NCI-H2196 (cell line): ENCODE data around the gene ANKFN1.

Source experiments
- DNase-seq: peaks from one replicate; lab custom pipeline; 2025; ENCODE audit not compliant: unreplicated experiment; lab: John Stamatoyannopoulos, UW

The ANKFN1 gene

DNA sequence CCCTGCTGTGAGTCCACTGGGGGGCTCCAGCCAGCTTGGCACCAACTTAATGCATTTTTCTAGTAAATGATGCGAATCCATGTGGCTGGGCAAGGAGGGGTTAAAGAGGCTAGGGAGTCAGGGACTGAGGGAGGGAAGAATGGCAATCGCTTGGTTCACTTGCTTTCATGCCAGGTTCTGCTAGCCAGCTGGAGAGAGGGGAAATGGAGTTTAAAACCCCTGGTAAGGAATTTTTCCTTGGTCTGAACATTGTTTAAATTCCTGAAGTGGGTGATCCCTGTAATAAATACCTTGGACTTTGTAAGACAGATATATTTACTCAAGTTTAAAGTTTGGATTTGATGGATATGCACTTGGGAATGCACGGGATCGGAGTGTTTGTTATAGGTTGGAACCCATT lies 22.8 kb downstream of the ANKFN1 start:
- DNase-seq = no peak

DNA sequence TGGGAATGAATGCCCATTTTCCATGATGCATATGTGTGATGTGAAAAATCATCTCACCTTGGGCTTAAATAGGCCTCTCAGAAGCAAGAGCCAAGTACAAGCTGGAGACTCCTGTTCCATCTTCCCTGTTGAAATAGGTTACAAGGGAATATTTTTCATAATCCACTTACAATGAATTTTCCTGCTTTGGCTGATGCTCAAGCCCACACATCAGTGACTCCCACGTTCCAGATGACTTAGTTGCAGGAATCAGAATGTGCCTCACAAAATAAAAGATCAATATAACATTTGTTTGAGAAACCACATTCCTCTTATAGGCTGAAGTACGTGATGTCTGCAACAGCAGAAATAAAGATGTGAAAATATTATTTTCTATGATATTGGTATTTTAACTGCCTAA lies 24.1 kb downstream of the ANKFN1 start:
- DNase-seq = no peak

DNA sequence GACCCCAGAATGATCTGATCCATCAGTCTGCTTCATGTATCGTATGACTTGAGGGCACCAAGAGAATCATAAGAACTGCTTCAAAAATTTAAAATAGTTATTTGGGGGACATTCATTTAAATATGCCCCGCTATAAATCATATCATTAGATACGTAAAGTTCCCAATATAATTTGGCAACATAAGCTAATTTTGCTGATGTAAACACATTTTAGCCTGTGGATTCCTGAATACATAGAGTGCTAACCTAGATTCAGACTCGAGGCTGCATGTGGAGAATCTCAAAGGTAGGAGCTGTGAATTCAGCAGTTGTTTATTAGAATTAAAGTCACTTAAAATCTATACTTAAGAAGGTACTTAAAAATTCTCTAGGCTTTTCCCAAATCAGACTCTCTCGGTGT lies 24.9 kb downstream of the ANKFN1 start:
- no peak for DNase-seq

DNA sequence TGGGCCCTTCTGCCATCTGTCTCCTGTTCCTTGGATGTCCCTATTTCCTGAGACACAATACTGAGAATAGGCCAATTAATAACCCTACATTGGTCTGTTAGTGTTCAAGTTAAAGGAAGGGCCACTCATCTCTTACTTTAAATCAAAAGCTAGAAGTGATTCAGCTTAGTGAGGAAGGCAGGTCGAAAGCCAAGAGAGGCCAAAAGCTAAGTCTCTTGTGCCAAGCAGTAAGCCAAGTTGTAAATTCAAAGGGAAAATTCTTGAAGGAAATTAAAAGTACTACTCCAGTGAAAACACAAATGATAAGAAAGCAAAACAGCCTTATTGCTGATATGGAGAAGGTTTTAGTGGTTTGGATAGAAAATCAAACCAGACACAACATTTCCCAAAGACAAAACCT lies 28.8 kb downstream of the ANKFN1 start:
- DNase-seq = no peak

DNA sequence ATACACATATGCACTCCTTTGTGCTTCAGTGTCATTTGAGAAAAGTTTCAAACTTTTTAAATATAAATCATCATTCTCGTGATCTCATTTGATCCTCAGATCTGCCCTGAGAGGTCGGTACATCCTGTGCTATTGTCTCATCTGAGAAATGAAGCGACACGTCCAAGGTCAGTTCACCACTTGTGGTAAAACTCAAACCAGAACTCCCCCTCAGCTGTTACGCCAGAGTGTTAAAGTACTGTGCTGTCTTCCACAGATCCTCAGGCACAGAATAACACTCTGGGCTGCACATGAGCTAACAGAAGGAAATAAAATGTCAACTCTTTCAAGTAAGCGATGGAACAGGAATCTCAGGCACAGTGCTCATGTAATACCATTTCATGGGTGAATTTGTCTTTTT lies 31.4 kb downstream of the ANKFN1 start:
- no peak for DNase-seq

DNA sequence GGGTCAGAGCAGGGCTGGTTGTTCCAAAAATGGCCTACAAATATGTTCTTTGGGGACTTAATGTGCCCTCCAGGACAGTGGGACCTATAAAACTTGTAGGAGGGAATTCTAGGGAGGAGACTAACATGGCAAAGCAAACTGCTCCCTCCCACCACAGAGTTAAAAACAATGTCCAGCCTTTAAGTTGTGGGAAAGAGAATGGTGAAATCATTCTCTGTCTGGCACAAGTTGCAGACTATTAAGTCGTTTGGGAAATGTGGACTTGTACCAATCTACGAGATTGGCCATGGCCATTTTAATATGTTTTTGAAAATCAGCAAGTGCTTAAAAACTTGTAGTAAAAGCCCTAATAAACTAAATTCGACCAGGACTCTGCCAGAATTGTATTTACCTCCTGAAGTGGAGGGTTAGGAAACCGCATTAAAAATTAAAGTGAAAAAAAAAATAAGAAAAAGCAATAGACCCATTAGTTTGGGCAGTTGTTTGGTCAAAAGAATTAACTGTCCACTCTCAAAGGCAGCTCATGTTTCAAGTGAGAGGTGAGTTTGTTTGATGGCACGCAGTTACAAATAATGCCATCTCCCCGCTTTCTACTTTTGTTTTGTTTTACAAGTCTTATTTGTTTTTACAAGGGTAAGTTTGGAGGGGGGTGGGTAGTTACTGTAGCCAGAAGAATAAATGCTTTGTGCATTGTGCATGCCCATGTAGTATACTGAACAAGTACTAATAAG lies 32.4 kb downstream of the ANKFN1 start:
- DNase-seq = no peak

DNA sequence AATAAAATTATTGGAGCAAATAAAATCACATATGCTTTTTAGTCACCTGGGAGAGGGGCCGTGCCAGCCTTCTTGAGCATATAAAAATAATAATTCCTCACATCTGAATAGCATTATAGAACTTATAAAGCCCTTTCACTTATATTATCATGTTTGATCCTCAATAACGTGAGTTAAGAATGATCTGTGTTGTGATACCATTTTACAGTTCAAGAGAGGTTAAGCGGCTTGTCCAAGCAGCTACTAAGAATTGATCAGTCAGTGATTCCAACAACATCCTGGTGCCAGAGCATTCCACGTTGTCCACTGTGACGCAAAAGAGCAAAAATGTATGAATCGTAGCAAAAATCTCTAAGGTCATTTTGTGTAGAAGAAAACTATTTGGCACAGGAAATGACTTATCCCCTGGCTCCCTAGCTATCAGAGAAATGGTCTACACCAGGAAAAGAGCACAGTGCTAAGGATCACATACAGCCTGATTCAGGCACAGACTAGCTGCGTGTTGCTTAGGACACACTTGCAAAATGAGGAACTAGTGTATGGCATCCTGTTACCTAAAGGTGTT lies 33.0 kb downstream of the ANKFN1 start:
- no peak for DNase-seq

DNA sequence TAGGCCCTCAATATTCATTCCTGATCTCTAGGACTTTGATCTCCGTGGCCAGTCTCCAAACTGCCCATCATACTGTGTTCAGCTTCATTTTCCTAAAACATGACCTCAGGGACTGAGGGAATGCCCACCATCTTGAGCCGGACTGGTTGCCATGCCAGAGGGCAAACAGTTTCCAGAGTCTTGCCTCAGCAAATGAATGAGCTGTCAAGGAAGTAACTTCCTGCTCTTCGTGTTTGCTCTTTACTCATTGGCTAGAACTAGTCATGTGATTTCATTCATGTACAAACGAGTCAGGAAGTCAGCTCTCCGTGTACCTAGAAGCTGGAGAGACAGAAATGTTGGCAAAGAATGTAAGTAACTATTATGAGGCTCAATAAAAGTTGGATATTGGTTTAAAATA lies 50.2 kb downstream of the ANKFN1 start:
- no peak for DNase-seq

DNA sequence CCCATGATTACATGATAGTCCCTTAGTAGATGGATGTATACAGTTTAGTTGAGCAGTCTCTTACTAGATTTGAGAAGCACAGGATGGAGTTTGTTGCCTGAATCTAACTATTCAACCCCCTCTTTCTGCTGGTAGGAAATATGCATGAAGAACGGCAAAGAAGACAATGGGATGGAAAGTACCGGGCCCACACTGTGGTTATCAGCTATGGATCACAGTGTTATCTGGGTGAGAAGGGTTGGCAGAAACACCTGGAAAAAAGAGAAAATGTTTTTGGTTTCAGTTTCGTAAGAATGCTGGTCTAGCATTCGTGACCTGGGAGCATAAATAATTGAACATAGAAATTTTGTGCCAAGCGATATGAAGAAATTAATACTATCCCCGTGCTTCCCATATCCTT lies 53.1 kb downstream of the ANKFN1 start:
- DNase-seq = no peak

DNA sequence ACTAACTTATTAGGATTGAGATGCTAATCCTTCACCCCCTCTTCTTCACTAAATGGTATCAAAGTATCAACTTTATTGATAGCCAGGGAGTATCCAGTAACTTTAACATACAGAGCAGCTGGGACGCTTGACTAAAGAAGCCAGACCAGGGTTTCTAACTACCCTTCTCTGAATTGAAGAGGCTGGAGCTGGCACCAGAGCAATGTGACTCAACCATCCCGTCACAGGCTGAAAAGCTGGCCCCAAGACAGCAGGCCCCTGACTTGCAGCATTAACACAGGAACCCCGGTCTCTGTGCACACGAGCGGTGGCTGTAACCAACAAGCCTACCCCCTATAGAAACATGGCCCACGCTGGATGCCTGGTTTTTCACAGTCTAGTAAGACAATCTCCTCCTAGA lies 59.8 kb downstream of the ANKFN1 start:
- no peak for DNase-seq

DNA sequence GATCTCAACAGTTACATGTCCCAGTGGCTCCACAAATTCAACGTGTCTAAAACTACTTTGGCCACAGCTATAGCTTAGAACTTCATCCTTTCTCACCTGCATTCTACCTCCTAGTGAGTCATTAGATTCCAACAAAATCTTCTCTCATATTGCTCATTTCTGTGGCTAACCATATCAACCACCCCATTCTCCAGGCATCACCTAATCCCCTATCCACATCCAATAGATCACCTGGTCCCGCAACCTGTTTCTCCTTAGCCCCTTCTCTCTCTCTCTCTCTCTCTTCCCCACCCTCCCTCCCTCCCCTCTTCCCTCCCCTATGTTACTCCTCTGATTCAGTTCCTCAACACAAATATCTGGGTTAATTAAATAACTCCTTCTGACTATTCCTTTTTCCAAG lies 64.6 kb downstream of the ANKFN1 start:
- DNase-seq = no peak

DNA sequence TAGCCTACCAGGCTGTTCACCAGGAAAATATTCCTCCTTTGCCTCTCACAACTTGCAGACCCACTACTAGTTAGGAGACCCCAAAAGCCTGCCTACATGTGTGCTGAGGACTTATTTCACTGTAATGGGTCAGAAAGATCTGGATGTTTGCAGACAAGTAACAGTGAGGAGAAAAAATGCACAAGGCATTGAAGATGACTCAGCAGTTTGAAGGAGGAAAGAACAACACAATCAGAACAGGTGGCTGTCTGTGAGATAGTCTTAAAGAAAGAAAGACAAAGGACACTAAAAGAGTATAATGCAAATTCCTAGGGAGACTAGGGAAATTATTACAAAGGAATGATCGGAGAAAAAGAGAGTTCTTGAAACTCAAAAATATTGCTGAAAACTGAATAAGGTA lies 69.0 kb downstream of the ANKFN1 start:
- DNase-seq = no peak

DNA sequence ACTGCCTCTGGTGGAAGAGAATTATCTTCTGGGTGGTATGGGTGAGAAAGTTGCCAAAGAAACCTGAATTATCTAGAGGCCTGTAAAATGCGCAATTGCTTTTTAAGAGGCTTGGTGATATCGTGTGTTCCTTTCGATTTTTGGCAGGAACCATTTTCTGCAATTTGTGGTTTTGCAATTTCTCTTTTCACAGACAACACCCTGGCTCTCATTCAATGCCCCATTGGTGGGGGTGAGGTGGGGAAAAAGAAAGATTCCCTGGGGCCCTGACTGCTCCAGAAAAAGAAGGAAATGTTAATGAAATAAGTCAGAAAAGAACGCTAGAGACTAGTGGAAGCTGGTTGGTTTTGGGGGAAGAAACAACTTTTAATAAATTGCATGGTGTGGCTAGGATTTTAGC lies 77.4 kb downstream of the ANKFN1 start:
- no peak for DNase-seq

DNA sequence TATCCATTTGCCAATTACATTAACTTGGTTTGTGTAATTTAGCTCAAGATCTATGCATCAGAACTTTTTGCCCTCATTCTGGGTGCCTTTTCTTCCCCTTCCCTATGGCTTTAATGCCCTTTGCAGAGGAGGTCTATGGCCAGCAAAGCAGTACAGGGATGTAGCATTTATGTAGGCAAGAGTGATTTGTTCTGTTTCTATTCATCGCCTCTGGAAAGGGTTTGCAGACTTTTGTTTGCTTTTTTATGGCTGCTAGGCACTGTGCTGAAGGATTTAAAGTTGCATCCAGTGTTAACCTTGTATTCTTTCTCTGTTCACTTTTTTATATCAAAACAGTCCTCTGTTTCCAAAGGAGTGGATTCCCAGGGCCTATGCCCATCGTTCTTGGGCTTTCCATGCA lies 78.0 kb downstream of the ANKFN1 start:
- DNase-seq = no peak

DNA sequence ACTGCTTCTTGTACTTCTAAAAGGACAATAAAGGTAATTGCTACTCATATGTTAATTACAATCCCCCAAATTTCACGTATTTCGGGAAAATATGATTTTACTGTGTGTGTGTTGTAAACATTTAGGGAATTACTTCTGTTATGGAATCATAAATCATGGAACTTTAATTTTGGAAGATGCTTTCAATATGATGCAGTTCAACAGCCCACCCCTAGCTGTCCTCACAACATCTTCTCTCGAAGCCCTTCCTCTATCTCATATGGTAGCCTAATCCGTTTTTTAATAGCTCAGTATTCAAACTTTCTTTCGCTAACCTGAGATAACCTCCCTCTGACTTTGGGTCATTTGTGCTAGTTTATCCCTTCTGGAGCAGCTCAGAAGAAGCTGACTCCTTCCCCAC lies 78.4 kb downstream of the ANKFN1 start:
- DNase-seq = no peak

DNA sequence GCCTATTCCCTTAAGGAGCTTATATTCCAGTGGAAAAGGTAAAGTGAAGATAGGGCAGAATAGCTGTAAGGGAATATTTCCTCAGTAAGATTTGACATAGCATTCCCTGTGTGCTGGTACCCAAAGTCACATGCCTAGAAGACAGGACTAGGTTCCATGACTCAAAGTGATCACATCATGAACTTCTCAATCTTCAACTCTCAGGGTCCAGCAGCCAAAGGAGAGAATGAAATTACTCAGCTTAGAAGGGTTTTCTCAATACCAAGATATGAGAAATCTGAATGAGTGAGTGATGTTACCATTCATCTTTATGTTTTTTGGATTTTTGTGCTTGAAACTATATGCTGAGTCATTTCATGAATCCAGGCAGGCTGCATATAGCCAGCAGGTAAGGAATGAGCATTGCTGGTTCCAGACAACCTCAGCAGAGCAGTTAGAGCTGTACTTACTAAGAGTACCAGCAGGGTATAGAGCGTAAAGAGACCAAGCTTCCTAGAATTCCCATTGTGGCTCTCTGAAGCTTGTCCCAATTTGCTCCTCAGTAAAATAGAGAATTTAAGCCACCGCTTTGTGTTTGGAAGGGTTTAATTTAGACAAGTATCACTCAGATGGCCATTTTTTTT lies 91.1 kb downstream of the ANKFN1 start:
- DNase-seq = no peak

DNA sequence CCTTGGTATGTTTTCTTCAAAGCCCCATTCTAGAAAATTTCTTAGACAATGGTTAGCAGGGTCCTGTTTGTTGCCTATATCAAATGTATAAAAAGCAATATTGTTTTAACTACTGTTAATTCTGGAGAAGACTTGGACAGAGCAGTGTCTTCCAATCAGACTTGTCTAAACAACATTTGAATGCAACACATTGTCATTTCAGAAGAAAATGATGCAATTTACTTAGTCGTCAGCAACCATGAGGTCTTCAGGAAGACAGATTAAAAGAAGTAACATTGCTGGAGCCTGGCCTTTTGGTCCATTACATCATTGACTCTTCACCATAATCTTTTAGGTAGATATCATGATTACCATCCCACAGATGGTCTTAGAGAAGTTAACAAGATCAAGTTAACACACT lies 94.5 kb downstream of the ANKFN1 start:
- no peak for DNase-seq

DNA sequence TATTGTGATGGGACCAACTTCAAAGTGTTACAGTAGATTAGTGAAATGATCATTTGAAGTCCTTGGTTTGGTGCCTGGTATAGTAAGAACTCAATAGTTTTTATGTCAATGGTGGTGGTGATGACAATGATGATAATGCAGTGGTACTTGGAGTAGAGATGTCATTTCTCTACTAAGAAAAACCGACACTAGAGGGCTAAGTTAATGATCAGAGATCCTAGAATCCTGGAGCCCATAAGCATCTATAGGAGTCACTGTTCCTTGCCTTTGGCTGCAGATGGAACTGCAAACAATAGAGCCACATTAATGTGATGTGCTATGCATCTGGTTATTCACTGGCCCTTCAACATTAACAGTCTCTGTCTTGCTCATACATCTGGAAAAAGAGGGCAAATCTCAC lies 103.8 kb downstream of the ANKFN1 start:
- DNase-seq = no peak

DNA sequence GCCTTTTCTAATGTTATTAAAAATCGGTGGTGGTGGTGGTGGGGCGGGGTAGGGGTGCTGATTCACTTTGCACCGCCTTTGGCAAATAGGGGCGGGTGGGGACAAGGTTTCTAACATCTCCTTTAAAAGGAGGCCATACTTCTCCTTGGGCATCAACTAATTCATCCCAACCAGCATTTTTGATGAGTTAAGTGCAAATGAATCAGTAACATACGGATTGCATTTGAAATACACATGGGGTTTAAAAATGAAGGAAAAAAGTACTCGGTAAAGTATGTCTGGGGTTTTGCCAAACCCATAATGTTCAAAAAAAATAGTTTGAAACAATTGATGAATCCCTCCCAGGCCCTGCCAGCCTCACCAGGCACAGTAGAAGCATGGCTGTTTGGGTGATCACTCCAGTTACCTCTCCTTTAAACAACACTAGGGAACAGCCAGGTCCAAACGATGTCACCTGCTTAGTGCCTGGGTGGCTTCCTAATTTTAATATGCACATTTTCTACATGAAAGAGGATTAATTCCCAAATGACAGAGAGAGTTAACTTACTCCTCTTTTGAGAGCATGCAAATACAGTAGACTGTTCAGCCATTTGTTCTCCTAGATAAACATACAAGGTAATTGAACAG lies 107.2 kb downstream of the ANKFN1 start:
- no peak for DNase-seq

DNA sequence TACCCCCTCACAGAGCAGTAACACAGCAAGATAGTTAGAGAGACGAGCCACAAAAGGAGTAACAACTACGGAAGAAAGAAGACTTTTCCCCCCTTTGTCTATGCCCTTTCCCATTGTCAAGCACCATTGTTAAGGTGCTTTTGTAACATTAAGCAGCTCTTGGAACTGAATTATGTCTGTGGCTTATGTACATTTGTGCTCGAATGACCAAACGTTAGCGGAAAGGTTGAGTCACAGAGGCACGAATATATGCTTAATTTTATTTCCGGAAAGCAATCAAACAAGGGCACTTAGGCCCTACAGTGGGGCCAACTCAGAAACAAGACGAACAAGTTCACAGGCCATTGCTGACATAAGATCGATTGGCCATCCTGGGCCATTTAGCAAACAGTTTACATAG lies 109.5 kb downstream of the ANKFN1 start:
- DNase-seq = no peak

DNA sequence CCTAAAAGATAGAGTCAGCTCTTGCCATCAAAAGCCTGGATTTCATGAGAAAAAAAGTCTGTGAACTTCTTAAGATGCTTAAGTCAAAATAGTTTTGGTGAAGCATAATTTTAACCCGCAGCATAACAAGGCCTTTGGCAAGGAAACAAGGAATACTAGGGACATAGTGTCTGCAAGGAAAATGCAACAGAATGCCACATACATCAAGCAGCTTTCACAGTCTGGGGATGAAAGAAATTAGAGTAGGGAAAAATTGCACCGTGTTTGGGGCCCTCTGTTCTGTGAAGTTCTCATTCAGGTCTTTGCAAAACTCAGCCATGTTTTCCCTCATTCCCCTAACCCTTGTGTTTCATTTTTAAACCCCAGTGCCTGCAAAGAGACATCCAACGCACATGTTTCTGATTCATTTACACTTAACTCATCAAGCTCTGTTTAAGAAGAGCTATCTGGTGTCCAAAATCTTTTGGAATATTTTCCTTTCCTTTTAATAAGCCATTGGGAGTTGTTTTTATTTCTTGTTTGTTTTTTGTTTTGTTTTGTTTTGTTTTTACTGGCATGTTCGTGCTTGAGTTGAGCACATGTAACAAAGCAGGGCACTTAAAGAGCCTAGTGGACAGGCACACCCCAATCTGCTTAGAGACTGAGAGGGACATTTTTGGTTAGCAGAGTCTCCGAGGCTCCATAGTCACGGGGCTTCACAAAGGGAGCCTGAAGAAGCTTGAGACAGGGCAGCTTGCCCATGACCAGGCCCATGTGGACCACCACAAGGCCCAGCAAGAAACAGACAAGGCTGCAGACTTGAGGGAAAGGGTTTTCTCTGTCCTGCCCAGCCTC lies 116.5 kb downstream of the ANKFN1 start:
- DNase-seq = no peak
